ENCODE measurements around the gene AGA.
A peak's percentile ranks its signal among the peaks of the same experiment; 100 is the strongest.

Gene AGA

GRCh38 chr4:177464026-177464425, 21.8 kb upstream of the AGA start:
- Mint-ChIP-seq H3K9me3 (no peaks in the 10 kb centered on the region), H3K36me3 (no peaks in the 10 kb centered on the region), H3K27ac (no peak overlapping the region), H3K27me3 (no peaks in the 10 kb centered on the region), H3K4me1 (no peaks in the 10 kb centered on the region), H3K4me3 (no peak overlapping the region)
- no peak for DNase-seq
- CTCF ChIA-PET: interaction anchor here (1.5 kb wide), 1 partner anchor 14 kb away, joined by 3 read pairs; no protein-coding TSS in a partner anchor

DNA sequence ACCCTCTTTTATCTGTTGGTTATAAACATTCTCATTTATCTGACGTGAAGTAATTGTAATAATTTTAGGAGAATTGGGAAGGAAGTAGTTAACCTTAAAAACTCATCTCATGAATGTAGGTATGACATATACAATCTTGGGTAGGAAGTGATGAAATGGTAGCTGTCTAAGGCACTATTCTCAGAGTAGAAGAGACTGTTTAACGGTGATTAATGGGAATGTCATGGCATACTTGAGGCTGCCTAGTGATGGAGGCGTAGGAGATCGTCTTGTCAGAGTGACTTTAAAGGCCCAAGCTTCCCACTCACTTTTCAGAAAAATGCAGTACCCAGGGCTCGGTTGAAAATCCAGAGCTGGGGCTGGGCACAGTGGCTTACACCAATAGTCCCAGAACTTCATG, 19.4 kb upstream of the AGA start:
- CTCF ChIA-PET: no interaction called here
- H3K36me3 Mint-ChIP-seq: no peaks in the 10 kb centered on the region
- H3K9me3 Mint-ChIP-seq: no peaks in the 10 kb centered on the region
- H3K4me1 Mint-ChIP-seq: no peaks in the 10 kb centered on the region
- H3K27me3 Mint-ChIP-seq: no peaks in the 10 kb centered on the region
- no peak overlapping the region for H3K27ac Mint-ChIP-seq
- no peak overlapping the region for H3K4me3 Mint-ChIP-seq
- DNase-seq: no peak

DNA sequence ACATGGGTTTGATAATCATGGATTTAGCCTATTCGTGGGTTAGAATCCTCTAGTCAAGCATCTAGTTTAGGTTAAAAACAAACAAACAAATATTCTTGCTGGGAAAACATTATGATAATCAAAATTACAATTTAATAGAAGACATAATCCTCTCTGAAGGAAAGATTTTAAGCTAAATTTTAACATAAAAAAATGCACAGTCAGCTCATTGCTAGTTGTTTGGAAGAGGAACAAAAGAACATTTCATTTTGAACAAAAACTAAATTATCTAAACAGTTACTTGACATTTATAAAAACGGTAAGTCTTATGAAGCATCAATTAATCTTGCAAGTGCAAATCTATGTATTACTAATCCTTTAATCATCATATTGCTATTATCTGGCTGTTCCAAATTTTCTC, 18.2 kb upstream of the AGA start:
- H3K36me3 Mint-ChIP-seq: no peaks in the 10 kb centered on the region
- DNase-seq: no peak
- no peaks in the 10 kb centered on the region for H3K4me1 Mint-ChIP-seq
- CTCF ChIA-PET: interaction anchor here (0.8 kb wide), 1 partner anchor 220 kb away, joined by 3 read pairs; no protein-coding TSS in a partner anchor
- no peaks in the 10 kb centered on the region for H3K27me3 Mint-ChIP-seq
- no peak overlapping the region for H3K27ac Mint-ChIP-seq
- no peaks in the 10 kb centered on the region for H3K9me3 Mint-ChIP-seq
- H3K4me3 Mint-ChIP-seq: no peak overlapping the region

DNA sequence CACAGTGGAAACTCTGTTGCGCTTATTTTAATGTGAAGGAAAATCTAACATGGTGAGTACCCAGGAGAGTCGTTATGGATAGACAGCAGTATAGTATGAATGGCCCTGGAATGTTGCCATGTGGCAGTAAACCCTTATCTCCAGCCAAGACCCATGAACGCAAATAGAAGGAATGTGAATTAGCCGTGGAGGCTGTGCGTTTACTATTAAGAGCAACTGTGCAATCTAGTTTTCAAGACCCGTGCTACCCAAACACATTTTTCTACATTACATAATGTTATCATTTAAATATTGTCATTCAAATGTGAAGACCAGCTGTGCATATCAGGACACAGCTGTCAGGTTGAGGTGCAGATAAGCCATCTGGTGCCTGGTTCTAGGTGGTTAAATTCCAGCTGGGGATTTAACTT, 13.3 kb upstream of the AGA start:
- no peaks in the 10 kb centered on the region for H3K9me3 Mint-ChIP-seq
- no peak overlapping the region for H3K27ac Mint-ChIP-seq
- H3K27me3 Mint-ChIP-seq: no peaks in the 10 kb centered on the region
- DNase-seq: no peak
- H3K4me1 Mint-ChIP-seq: no peaks in the 10 kb centered on the region
- H3K4me3 Mint-ChIP-seq: no peak overlapping the region
- H3K36me3 Mint-ChIP-seq: peaks cover 1% of the 10 kb centered on the region
- CTCF ChIA-PET: interaction anchor here (1.2 kb wide), 1 partner anchor 17 kb away, joined by 3 read pairs; no protein-coding TSS in a partner anchor

- H3K4me1 Mint-ChIP-seq: no peaks in the 10 kb centered on the region
- H3K9me3 Mint-ChIP-seq: no peaks in the 10 kb centered on the region
- no peak overlapping the region for H3K27ac Mint-ChIP-seq
- CTCF ChIA-PET: no interaction called here
- DNase-seq: no peak
- H3K27me3 Mint-ChIP-seq: no peaks in the 10 kb centered on the region
- peaks cover 4% of the 10 kb centered on the region for H3K36me3 Mint-ChIP-seq
- no peak overlapping the region for H3K4me3 Mint-ChIP-seq
These were observed 10.9 kb upstream of the AGA start for GRCh38 chr4:177453116-177453515.

DNA sequence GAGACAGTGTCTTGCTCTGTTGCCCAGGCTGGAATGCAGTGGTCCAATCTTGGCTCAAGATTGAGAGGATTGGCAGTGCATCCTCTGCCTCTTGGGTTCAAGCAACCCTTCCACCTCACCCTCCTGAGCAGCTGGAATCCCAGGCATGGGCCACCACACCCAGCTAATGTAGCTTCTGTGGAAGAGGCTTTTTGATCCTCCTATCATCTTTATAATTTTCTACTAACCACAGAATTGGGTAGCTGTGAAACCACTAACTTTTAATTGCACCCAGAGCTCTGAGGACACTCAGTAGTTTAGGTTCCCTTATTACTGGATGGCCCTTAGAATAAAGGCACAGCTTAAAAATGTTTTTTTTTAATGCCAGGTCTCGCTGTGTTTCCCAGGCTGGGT, 8.9 kb upstream of the AGA start:
- no peaks in the 10 kb centered on the region for H3K9me3 Mint-ChIP-seq
- peaks cover 9% of the 10 kb centered on the region for H3K4me1 Mint-ChIP-seq
- DNase-seq: no peak
- CTCF ChIA-PET: interaction anchor here (1.0 kb wide), 1 partner anchor 99 kb away, joined by 3 read pairs; no protein-coding TSS in a partner anchor
- H3K36me3 Mint-ChIP-seq: peaks cover 4% of the 10 kb centered on the region
- no peak overlapping the region for H3K27ac Mint-ChIP-seq
- H3K4me3 Mint-ChIP-seq: no peak overlapping the region
- no peaks in the 10 kb centered on the region for H3K27me3 Mint-ChIP-seq

DNA sequence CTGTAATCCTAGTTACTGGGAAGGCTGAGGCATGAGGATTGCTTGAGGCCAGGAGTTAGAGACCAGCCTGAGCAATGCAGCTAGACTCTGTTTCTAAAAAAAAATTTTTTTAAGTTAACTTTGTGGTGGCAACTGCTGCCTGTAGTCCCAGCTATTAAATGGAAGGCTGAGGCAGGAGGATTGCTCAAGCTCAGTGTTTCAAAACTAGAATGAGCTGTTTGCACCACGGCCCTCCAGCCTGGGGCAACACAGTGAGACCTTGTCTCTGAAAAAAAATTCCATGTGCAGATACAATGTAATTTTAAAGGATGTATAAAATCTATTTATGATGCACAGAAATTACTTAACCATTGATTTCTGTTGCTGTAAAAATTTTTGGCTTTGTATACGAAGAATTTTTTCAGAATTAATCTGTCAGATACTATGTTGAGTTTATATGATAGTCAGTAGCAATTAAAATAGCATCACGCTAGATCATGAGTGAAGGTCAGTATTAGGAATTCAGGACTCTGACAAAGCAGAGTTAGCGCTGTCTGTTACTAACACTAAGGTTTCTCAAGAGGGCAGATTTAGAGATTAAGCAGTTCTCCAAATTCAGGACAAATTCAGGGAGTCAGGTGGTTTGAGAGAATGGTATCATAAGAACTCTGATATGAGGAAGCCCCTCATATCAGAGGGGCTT, 8.3 kb upstream of the AGA start:
- Mint-ChIP-seq H3K9me3 (no peaks in the 10 kb centered on the region), H3K36me3 (peaks cover 4% of the 10 kb centered on the region), H3K27me3 (no peaks in the 10 kb centered on the region), H3K4me1 (peaks cover 11% of the 10 kb centered on the region), H3K4me3 (no peak overlapping the region), H3K27ac (no peak overlapping the region)
- CTCF ChIA-PET: interaction anchor here (0.5 kb wide), 1 partner anchor 38 kb away, joined by 3 read pairs; no protein-coding TSS in a partner anchor
- DNase-seq: no peak

DNA sequence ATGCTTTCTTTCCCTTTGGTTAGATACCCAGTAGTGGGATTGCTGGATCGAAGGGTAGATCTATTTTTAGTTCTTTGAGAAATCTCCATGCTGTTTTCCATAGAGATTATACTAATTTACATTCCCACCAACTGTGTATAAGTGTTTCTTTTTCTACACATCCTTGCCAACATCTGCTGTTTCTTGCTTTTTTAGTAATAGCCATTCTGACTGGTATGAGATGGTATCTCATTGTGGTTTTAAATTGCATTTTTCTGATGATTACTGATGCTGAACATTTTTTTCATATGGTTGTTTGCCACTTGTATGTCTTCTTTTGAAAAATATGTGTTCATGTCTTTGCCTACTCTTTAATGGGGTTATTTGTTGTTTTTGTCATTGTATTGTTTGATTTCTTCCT, 6.6 kb upstream of the AGA start:
- Mint-ChIP-seq H3K4me3 (no peak overlapping the region), H3K4me1 (peaks cover 19% of the 10 kb centered on the region), H3K27ac (no peak overlapping the region), H3K9me3 (no peaks in the 10 kb centered on the region), H3K36me3 (peaks cover 6% of the 10 kb centered on the region), H3K27me3 (no peaks in the 10 kb centered on the region)
- CTCF ChIA-PET: no interaction called here
- no peak for DNase-seq

DNA sequence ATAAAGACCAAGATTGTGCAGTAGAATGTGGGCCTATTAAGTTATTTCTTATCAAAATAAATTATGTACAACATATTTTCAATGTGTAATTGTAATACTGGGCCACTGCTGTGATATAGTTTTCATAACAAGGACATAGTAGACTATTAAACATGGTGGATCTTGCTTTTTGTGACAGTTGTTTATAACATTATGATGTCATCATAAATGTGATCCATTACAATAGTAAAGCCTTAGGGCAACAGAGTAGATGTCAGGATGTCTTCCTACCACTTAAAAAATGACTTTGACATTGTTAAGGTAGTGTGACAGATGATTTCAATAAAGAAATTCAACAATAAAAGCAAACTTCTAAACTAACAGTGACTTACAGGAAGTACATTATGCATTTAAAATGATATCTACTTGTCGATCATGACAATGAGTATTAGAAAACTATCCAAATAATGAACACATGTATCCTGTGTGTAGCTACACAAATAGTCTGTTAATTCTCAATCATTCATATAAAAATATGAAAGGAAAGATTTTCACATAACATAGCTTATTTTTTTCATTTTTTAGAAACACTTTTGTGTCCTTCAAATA, 5.3 kb upstream of the AGA start:
- peaks cover 27% of the 10 kb centered on the region for H3K4me1 Mint-ChIP-seq
- no peaks in the 10 kb centered on the region for H3K9me3 Mint-ChIP-seq
- H3K36me3 Mint-ChIP-seq: peaks cover 6% of the 10 kb centered on the region
- CTCF ChIA-PET: no interaction called here
- DNase-seq: no peak
- no peak overlapping the region for H3K27ac Mint-ChIP-seq
- no peaks in the 10 kb centered on the region for H3K27me3 Mint-ChIP-seq
- no peak overlapping the region for H3K4me3 Mint-ChIP-seq

DNA sequence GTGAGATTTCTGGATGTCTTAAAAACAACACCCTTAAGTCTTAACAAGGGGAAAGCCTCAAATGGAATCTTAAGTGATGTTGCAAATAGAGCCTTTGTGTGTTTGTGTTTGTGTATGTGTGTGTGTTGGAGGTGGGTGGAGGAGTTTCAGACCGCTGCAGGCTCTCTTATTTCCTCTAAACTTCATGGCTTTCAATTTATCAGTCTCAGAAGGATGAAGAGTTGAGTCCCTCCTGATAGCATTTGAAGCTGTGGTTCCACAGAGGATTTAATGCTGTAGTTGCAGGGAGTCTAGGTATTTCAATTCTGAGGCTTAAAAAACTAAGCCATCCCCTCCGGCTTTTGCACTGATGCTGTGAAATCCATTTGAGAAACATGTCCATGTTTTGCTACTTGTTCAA, 4.3 kb upstream of the AGA start:
- CTCF ChIA-PET: interaction anchor here (1.2 kb wide), 1 partner anchor 28 kb away, joined by 3 read pairs; no protein-coding TSS in a partner anchor
- Mint-ChIP-seq H3K9me3 (no peaks in the 10 kb centered on the region), H3K4me3 (no peak overlapping the region), H3K36me3 (peaks cover 5% of the 10 kb centered on the region), H3K27me3 (no peaks in the 10 kb centered on the region), H3K27ac (no peak overlapping the region), H3K4me1 (peaks cover 30% of the 10 kb centered on the region)
- no peak for DNase-seq

GRCh38 chr4:177444911-177445736, 2.9 kb upstream of the AGA start:
- Mint-ChIP-seq H3K27ac (peak overlapping the region; percentile 55), H3K4me3 (peak overlapping the region; percentile 10), H3K9me3 (no peaks in the 10 kb centered on the region), H3K36me3 (peaks cover 15% of the 10 kb centered on the region), H3K27me3 (no peaks in the 10 kb centered on the region), H3K4me1 (peaks cover 42% of the 10 kb centered on the region)
- DNase-seq: no peak
- CTCF ChIA-PET: interaction anchor here (1.2 to 1.4 kb wide), 2 partner anchors 29 to 194 kb away, joined by 3 read pairs; no protein-coding TSS in a partner anchor

DNA sequence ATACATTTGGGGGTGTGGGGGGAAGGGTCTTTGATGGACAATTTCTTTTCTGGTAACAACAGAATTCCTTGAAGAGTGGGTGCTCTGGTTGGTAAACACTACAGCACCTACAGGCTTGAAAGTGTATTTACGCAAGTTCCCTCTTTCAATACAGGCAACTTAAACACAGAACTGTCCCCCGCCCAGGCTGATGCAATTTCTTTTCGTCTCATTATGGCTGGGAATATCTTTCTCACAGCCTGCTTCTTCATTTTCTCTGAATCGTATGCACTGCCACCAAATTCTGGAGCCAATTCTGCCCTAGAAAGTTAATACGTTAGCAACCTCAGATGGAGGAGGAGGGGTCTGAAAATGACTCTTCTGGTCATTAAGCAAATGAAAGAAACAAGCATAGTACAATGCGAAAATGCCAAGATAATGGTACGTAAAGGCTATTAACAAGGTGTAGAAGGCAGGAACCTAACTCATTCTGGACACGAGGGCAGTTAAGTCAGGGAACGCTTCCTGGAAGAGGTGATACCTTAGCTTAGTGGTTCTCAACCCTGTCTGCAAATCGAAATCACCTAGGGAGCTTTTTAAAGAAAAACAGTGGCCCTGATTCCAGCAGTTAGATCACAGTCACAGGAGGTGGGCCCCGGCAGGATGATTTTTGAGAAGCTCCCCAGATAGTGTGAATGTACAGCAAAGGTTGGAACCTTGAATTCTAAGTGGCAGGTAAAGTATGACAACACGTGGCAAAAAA, 1.0 kb downstream of the AGA start:
- no peaks in the 10 kb centered on the region for H3K9me3 Mint-ChIP-seq
- H3K27me3 Mint-ChIP-seq: no peaks in the 10 kb centered on the region
- peaks cover 42% of the 10 kb centered on the region for H3K4me1 Mint-ChIP-seq
- H3K4me3 Mint-ChIP-seq: peak overlapping the region; percentile 87
- CTCF ChIA-PET: interaction anchor here (1.2 to 1.9 kb wide), 3 partner anchors 16 to 74 kb away, joined by 3 to 5 read pairs (median 3); no protein-coding TSS in a partner anchor
- DNase-seq: peak; percentile 37
- H3K27ac Mint-ChIP-seq: peak overlapping the region; percentile 97
- peaks cover 37% of the 10 kb centered on the region for H3K36me3 Mint-ChIP-seq

GRCh38 chr4:177436456-177436855, 5.8 kb downstream of the AGA start:
- no peak overlapping the region for H3K27ac Mint-ChIP-seq
- DNase-seq: no peak
- H3K9me3 Mint-ChIP-seq: no peaks in the 10 kb centered on the region
- H3K4me3 Mint-ChIP-seq: no peak overlapping the region
- CTCF ChIA-PET: no interaction called here
- H3K27me3 Mint-ChIP-seq: no peaks in the 10 kb centered on the region
- H3K4me1 Mint-ChIP-seq: peaks cover 19% of the 10 kb centered on the region
- peaks cover 61% of the 10 kb centered on the region for H3K36me3 Mint-ChIP-seq

DNA sequence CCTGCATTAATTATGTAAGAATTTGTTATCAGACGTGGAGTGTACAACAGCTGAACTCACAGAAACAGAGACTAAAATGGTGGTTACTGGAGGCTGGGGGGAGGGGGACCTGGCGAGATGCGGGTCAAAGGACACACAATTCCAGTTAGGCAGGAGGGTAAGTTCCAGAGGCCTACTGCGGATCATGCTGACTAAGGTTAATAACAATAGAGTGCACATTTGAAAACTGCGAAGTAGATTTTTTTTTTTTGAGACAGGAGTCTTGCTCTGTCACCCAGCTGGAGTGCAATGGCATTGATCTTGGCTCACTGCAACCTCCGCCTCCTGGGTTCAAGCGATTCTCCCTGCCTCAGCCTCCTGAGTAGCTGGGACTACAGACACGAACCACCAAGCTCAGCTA, 7.6 kb downstream of the AGA start:
- DNase-seq: no peak
- Mint-ChIP-seq H3K9me3 (no peaks in the 10 kb centered on the region), H3K4me3 (no peak overlapping the region), H3K27ac (no peak overlapping the region), H3K4me1 (peaks cover 3% of the 10 kb centered on the region), H3K36me3 (peaks cover 58% of the 10 kb centered on the region), H3K27me3 (no peaks in the 10 kb centered on the region)
- CTCF ChIA-PET: no interaction called here
